GM10248 (cell line): ENCODE results near the gene LHFPL4.
"Not testable (repeated sequence)": the region's sequence is repeated elsewhere in the genome, so short reads cannot be mapped to it uniquely, and the experiment has no call there.

ENCODE experiments used
- CTCF ChIA-PET: fragments of 300-600 bp; sonication (Branson Sonifier 250); formaldehyde crosslinking; extraction: SDS; loops from one replicate; lab custom pipeline; 2021; ENCODE audit warnings: antibody characterized with exemption; lab: Yijun Ruan, JAX
- POLR2A ChIA-PET: fragments of 350-650 bp; sonication (Branson Sonifier 250); formaldehyde crosslinking; extraction: SDS; loops from one replicate; lab custom pipeline; 2020; ENCODE audit warnings: antibody characterized with exemption; lab: Yijun Ruan, JAX
- DNase-seq: peaks from one replicate; pipeline ENCODE4 v3.0.0; 2012; ENCODE audit errors: extremely low spot score
- CTCF ChIP-seq: IDR thresholded peaks from 2 replicates; pipeline ENCODE4 v1.5.1; 2012; ENCODE audit warnings: mild to moderate bottlenecking, low read depth; ENCODE audit errors: extremely low read depth, missing control alignments, control extremely low read depth

LHFPL4 gene

DNA sequence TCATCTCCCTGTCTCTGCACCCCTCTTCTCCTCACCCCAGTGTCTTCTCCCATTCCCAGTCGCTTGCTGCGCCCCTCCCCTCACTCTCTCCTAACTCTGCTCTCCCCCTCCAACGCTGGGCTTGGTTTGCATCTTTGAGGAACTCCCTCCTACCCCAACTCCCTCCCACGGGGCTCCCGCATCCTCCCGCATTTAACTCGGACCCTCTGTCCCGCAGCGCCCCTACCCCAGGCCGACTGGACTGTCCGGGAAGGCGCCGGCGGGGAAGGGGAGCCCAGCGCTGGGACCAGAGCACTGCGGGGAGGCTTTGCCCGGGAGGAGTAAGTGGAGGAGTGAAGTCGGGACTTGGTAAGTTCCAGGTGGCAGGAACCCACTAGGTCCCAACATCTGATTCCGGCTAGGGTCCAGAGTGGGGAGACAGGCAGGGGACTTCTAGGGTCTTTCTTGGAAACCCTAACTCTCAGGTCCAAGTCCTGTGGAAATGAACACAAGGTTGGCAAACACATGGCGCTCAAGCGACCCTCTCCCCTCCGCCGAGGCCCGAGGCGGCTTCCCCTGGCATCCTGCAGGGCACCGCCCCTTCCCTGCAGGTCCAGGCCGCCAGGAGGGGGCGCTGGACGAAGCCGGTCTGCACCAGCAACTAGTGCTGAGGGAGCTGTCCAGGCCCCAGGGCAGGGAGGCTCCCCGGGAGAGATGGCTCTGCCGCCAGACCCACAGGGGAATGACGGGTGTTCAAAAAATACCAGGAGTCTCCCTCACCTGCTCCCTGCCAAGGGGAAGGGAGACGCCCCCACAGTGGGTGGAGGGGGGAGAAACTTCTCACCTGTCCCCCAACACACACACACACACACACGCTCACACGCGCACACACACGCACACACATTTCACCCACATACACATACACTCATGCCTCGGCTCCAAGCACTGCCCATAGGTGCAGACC, 53.2 kb downstream of the LHFPL4 start:
- TF ChIP-seq CTCF = peak; percentile 75
- CTCF ChIA-PET = interaction anchor here (0.8 to 4.9 kb wide), 3 partner anchors 8 to 431 kb away, joined by 5 to 22 read pairs (median 10); partner anchors contain the start of gene CRELD1
- POLR2A ChIA-PET = interaction anchor here (0.6 kb wide), 1 partner anchor 190 kb away, joined by 3 read pairs; no protein-coding TSS in a partner anchor
- peak; percentile 82 for DNase-seq

GRCh38 chr3:9499455-9500107, 54.0 kb downstream of the LHFPL4 start:
- POLR2A ChIA-PET = interaction anchor here (0.5 to 0.6 kb wide), 2 partner anchors 8 to 191 kb away, joined by 3 to 4 read pairs; no protein-coding TSS in a partner anchor
- DNase-seq = no peak
- TF ChIP-seq CTCF = no peak
- CTCF ChIA-PET = no interaction called here

DNA sequence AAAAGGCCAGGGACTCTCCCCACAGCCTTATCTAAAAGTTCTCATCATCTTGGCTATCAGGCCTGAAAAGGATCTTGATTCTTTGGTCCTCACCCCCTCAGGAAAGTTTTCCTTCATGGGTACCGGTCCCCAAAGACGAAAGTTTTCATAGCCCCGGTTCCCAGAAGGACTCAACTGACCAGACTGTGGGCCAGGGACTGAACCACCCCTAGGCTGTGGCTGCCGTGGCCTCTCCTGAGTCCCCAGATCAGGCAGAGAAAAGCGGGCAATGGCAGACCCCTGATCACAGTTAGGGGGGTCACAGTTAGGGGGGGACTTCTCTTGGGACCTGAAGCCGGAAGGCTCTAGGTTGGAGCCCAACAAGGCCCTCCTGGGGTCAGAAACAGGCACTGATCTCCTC, 54.8 kb downstream of the LHFPL4 start:
- TF ChIP-seq CTCF = no peak
- CTCF ChIA-PET = interaction anchor here (1.6 kb wide), 1 partner anchor 18 kb away, joined by 5 read pairs; no protein-coding TSS in a partner anchor
- no peak for DNase-seq
- POLR2A ChIA-PET = no interaction called here

DNA sequence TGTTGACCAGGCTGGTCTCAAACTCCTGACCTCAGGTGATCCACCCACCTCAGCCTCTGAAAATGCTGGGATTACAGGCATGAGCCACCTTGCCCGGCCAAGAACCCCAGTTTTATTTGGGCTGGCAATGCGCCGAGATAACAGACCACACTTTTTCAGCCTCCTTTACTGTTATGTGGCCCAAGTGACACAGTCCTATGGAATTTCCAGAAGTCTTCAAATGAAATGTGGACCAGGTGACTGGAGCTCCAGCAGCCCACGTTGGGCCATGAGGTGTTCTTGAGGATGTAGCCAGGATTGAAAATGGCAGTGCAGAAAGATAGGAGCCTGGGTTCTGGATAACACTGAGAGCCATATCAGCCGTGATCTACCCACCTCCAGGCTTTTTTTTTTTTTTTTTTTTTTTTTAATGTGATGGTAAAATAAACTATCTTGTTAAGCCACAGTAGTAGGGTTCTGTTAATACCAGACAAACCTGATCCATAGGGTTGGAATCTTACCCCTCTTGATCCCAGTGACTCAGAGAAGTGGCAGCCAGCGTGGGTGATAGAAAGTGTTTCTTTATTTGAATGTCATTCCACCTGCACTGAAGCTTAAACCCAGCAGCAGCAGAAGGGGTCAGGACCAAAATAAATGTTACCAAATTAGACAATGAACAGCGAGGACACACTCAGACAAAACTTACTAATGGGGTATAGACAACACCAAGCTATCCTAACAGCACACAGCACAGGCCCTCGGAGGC, 55.6 kb downstream of the LHFPL4 start:
- no peak for TF ChIP-seq CTCF
- ChIA-PET POLR2A (no interaction called here), CTCF (interaction anchor here (1.6 kb wide), 1 partner anchor 17 kb away, joined by 5 read pairs; no protein-coding TSS in a partner anchor)

GRCh38 chr3:9496893-9497292, 56.7 kb downstream of the LHFPL4 start:
- DNase-seq = no peak
- TF ChIP-seq CTCF = no peak
- ChIA-PET CTCF (no interaction called here), POLR2A (no interaction called here)

More for the DNA sequence above, 55.6 kb downstream of the LHFPL4 start:
- DNase-seq = no peak

DNA sequence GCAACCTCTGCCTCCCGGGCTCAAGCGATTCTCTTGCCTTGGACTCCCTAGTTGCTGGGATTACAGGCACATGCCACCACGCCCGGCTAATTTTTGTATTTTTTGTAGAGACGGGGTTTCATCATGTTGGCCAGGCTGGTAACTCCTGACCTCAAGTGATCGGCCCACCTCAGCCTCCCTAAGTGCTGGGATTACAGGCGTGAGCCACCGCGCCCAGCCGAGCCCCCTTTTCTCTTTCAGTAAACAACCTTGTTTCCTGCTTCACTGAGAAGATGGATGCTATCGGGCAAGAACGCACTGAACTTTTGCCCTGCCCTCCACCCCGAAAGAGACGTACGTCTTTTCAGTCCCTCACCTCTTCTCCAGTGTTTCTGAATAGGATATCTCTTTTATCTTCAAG, 59.6 kb downstream of the LHFPL4 start:
- DNase-seq, POLR2A ChIA-PET: not testable (repeated sequence)
- CTCF ChIA-PET = interaction anchor here (3.5 kb wide), 1 partner anchor 9 kb away, joined by 22 read pairs; no protein-coding TSS in a partner anchor
